CD14-positive monocyte (primary cell): Measurements from ENCODE around the gene USO1. TPM values are rescaled to one million over a fixed set of nuclear protein-coding genes. Genes with fewer than 3 reads are reported as not detected.
A peak's percentile ranks its signal among the peaks of the same experiment; 100 is the strongest.

Source experiments
- DNase-seq, 3 donors: peaks; one replicate each; pipeline ENCODE4 v3.0.0-alpha.2; 2011 to 2022
- H2AFZ ChIP-seq: 2 replicates; pipeline ENCODE4 v1.6.0; 2012; ENCODE audit warnings: mild to moderate bottlenecking, low read depth, low read length, inconsistent platforms; ENCODE audit not compliant: insufficient read depth, poor library complexity, severe bottlenecking
- H3K27ac ChIP-seq, 2 donors: 1 replicate in 1 of 2; 2 replicates in 1 of 2; pipeline ENCODE4 v1.5.1; 2012 to 2013; ENCODE audit warnings: low read length in 2 of 2, control low read depth in 1 of 2, inconsistent platforms in 1 of 2, low read depth in 1 of 2, mild to moderate bottlenecking in 1 of 2
- H3K27me3 ChIP-seq, 2 donors: one replicate each; pipeline versions ENCODE4 v1.6.0 to v1.6.1; 2011 to 2013; ENCODE audit warnings: low read length in 2 of 2; ENCODE audit not compliant: control insufficient read depth in 2 of 2, insufficient read depth in 2 of 2
- H3K36me3 ChIP-seq, 2 donors: replicated peaks in 1 of 2; 1 replicate in 1 of 2; 2 replicates in 1 of 2; pipeline versions ENCODE4 v1.5.1 to v1.6.1; 2012 to 2013; ENCODE audit warnings: low read length in 2 of 2, control low read depth in 1 of 2, inconsistent platforms in 1 of 2, mild to moderate bottlenecking in 1 of 2; ENCODE audit not compliant: insufficient read depth in 2 of 2, control insufficient read depth in 1 of 2
- H3K4me1 ChIP-seq, 2 donors: 1 replicate in 1 of 2; 2 replicates in 1 of 2; pipeline versions ENCODE4 v1.5.1 to v1.6.1; 2012 to 2013; ENCODE audit warnings: low read length in 2 of 2, control low read depth in 1 of 2, inconsistent platforms in 1 of 2, mild to moderate bottlenecking in 1 of 2, moderate library complexity in 1 of 2; ENCODE audit not compliant: insufficient read depth in 2 of 2, control insufficient read depth in 1 of 2
- H3K4me2 ChIP-seq: replicated peaks from 2 replicates; pipeline ENCODE3; 2012; ENCODE audit warnings: low read length, moderate library complexity, mild to moderate bottlenecking; ENCODE audit not compliant: poor library complexity, severe bottlenecking; ENCODE audit errors: extremely low read depth
- H3K4me3 ChIP-seq, 3 experiments: fragments of 200-600 bp in 1 of 3; sonication (generic) in 1 of 3; replicated peaks in 1 of 3; 1 replicate in 2 of 3; 2 replicates in 1 of 3; pipeline ENCODE4 v1.5.1; 2011 to 2013; ENCODE audit warnings: low read length in 3 of 3, mild to moderate bottlenecking in 3 of 3, control low read depth in 2 of 3, low read depth in 2 of 3, inconsistent platforms in 1 of 3, moderate library complexity in 1 of 3
- H3K79me2 ChIP-seq: 2 replicates; pipeline ENCODE4 v1.6.0; 2012; ENCODE audit warnings: mild to moderate bottlenecking, control low read depth, inconsistent platforms, low read length, moderate library complexity; ENCODE audit not compliant: insufficient read depth
- H3K9ac ChIP-seq: 2 replicates; pipeline ENCODE4 v1.6.0; 2017; ENCODE audit warnings: low read length, mild to moderate bottlenecking; ENCODE audit not compliant: insufficient read depth, poor library complexity, severe bottlenecking
- H3K9me3 ChIP-seq, 2 donors: replicated peaks in 1 of 2; 1 replicate in 1 of 2; 2 replicates in 1 of 2; pipeline versions ENCODE4 v1.5.1 to v1.6.1; 2012 to 2013; ENCODE audit warnings: low read length in 2 of 2, control low read depth in 1 of 2; ENCODE audit not compliant: control insufficient read depth in 1 of 2, insufficient read depth in 1 of 2
- H4K20me1 ChIP-seq: 2 replicates; pipeline ENCODE4 v1.6.0; 2012; ENCODE audit warnings: mild to moderate bottlenecking, low read length, control low read depth, moderate library complexity; ENCODE audit not compliant: insufficient read depth
- H3K27ac Mint-ChIP-seq, 7 donors: one replicate each; pipeline ENCODE4 v1.8.0; 2020; ENCODE audit warnings: mild to moderate bottlenecking in 7 of 7, mixed read lengths in 7 of 7, moderate library complexity in 6 of 7, inconsistent platforms in 2 of 7
- H3K27me3 Mint-ChIP-seq, 3 donors: one replicate each; pipeline ENCODE4 v1.8.0; 2021 to 2022; ENCODE audit warnings: low read depth in 3 of 3, mild to moderate bottlenecking in 3 of 3, mixed read lengths in 3 of 3, moderate library complexity in 3 of 3, inconsistent platforms in 1 of 3
- H3K36me3 Mint-ChIP-seq, 2 donors: one replicate each; pipeline ENCODE4 v1.8.0; 2020; ENCODE audit warnings: mixed read lengths in 2 of 2, inconsistent platforms in 1 of 2, mild to moderate bottlenecking in 1 of 2
- H3K4me1 Mint-ChIP-seq: one replicate; pipeline ENCODE4 v1.8.0; 2020; ENCODE audit warnings: mild to moderate bottlenecking, mixed read lengths
- H3K4me3 Mint-ChIP-seq, 2 donors: one replicate each; pipeline ENCODE4 v1.8.0; 2020; ENCODE audit warnings: mild to moderate bottlenecking in 2 of 2, mixed read lengths in 2 of 2, moderate library complexity in 1 of 2
- H3K9me3 Mint-ChIP-seq, 7 donors: one replicate each; pipeline ENCODE4 v1.8.0; 2020 to 2022; ENCODE audit warnings: mixed read lengths in 7 of 7, mild to moderate bottlenecking in 6 of 7, moderate library complexity in 6 of 7, inconsistent platforms in 2 of 7
- WGBS: methylation state at CpG from one replicate; pipeline ENCODE4 v1.1.5; 2013; ENCODE audit warnings: missing lambda C conversion rate; ENCODE audit not compliant: insufficient coverage; 5-methylcytosine and 5-hydroxymethylcytosine counted together
- intact Hi-C, 2 donors: fragments of 100-400 bp; cut with micrococcal nuclease; formaldehyde crosslinking; loops; one replicate each; pipeline versions ENCODE4 v1.15.0 to v1.15.1; 2023
- polyA plus RNA-seq, 3 donors: library from polyadenylated mRNA; depleted of rRNA in 1 of 3; unstranded in 2 of 3; stranded (reverse) in 1 of 3; fragments of 300-500 nt in 2 of 3; fragments of >200 nt in 1 of 3; fragmentation: Illumina TruSeq in 2 of 3; gene quantifications; 1 replicate in 2 of 3; 2 replicates in 1 of 3; pipeline ENCODE4 v1.2.3, GENCODE V29; 2012 to 2021
- TF ChIP-seq, protein P1 (sequence below): fragments of 200-600 bp; IDR thresholded peaks from one replicate; pipeline ENCODE4 v1.8.0; 2022; ENCODE audit warnings: antibody characterized with exemption, mild to moderate bottlenecking

USO1 gene
- polyA plus RNA-seq, 3 donors = 15.4 to 26.9 (median 17.5) TPM

DNA sequence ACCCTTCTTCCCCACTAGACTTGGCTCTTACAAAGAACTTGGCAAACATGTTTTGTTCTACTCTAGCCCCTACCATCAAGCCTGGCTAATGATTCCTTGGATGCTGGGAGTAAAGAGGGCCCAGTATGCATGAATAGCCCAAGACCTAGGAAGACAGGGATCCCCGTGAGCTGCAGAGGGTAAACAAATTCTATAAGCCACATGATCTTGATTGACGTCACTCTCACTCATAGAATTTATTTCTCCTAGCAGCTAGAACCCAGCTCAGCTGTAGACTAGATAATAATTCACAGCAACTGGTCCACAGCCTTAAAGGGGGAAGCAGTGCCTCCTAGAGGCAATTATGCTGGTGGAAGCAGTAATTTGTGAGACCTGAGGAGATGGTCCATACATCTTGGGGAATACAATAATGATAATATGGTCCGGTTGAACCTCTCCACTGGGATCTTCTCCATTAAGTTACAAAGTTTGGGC lies 16.1 kb upstream of the USO1 start:
- Histone ChIP-seq H2AFZ (no peak overlapping the region), H3K4me2 (no peak overlapping the region), H3K27me3 (no peaks in the 10 kb centered on the region), H3K79me2 (no peaks in the 10 kb centered on the region), H3K4me1 (peaks cover 0 to 2% of the 10 kb centered on the region in 2 donors), H3K4me3 (no peak overlapping the region), H4K20me1 (no peaks in the 10 kb centered on the region), H3K9me3 (no peaks in the 10 kb centered on the region), H3K36me3 (no peaks in the 10 kb centered on the region), H3K27ac (no peak overlapping the region), H3K9ac (no peak overlapping the region)
- intact Hi-C loops = no loop called here
- Mint-ChIP-seq H3K27ac (no peak overlapping the region), H3K9me3 (peaks cover 0 to 1% (median 0%) of the 10 kb centered on the region in 7 donors), H3K27me3 (peaks cover 0 to 1% (median 0%) of the 10 kb centered on the region in 3 donors), H3K36me3 (peaks cover 0 to 2% of the 10 kb centered on the region in 2 donors), H3K4me1 (peaks cover 8% of the 10 kb centered on the region), H3K4me3 (no peak overlapping the region)
- TF ChIP-seq, protein P1, sequence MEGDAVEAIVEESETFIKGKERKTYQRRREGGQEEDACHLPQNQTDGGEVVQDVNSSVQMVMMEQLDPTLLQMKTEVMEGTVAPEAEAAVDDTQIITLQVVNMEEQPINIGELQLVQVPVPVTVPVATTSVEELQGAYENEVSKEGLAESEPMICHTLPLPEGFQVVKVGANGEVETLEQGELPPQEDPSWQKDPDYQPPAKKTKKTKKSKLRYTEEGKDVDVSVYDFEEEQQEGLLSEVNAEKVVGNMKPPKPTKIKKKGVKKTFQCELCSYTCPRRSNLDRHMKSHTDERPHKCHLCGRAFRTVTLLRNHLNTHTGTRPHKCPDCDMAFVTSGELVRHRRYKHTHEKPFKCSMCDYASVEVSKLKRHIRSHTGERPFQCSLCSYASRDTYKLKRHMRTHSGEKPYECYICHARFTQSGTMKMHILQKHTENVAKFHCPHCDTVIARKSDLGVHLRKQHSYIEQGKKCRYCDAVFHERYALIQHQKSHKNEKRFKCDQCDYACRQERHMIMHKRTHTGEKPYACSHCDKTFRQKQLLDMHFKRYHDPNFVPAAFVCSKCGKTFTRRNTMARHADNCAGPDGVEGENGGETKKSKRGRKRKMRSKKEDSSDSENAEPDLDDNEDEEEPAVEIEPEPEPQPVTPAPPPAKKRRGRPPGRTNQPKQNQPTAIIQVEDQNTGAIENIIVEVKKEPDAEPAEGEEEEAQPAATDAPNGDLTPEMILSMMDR = peak; percentile 66
- WGBS = 100% methylated on average over 1 of the region's 3 CpGs
- DNase-seq = peak; percentile 17 to 35 (median 28)

DNA sequence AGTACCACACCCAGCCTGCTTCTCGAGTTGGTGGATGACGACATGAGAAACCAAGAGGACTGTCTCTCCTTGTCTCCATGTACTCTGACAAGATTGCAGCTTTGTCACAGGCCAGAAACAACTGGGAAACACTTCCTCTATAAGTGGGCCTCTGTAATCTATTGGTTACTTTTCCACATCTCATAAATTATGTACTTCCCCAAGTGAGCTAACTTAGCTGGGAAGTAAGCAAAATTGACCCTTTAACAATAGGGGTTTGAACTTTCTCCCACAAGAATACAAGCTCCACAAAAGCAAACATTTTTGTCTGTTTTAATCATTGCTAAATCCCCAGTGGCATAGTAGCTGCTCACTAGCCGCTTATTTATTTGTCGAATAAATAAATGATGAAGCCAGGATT lies 14.1 kb upstream of the USO1 start:
- H3K79me2 ChIP-seq = no peaks in the 10 kb centered on the region
- TF ChIP-seq, protein P1 = no peak
- no peak overlapping the region for H3K9ac ChIP-seq
- H3K36me3 Mint-ChIP-seq = peaks cover 0 to 2% of the 10 kb centered on the region in 2 donors
- no peaks in the 10 kb centered on the region for H4K20me1 ChIP-seq
- H3K4me1 ChIP-seq = peaks cover 0 to 2% of the 10 kb centered on the region in 2 donors
- H3K4me2 ChIP-seq = no peak overlapping the region
- no peaks in the 10 kb centered on the region for H3K27me3 ChIP-seq
- no peaks in the 10 kb centered on the region for H3K9me3 ChIP-seq
- H3K27me3 Mint-ChIP-seq = peaks cover 0 to 1% (median 0%) of the 10 kb centered on the region in 3 donors
- no peaks in the 10 kb centered on the region for H3K36me3 ChIP-seq
- no peak overlapping the region for H3K4me3 ChIP-seq
- H3K9me3 Mint-ChIP-seq = no peaks in the 10 kb centered on the region
- DNase-seq = peak in 1 of 3 donors; percentile 37
- peak overlapping the region; percentile 21 for H2AFZ ChIP-seq
- peak overlapping the region in 2 of 7 donors; percentile 54 to 79 for H3K27ac Mint-ChIP-seq
- WGBS = no CpG with 5 or more reads among the region's 4 CpGs
- peaks cover 14% of the 10 kb centered on the region for H3K4me1 Mint-ChIP-seq
- no peak overlapping the region for H3K4me3 Mint-ChIP-seq
- intact Hi-C loops = no loop called here
- no peak overlapping the region for H3K27ac ChIP-seq
